ENCODE measurements around the gene SDCCAG8. TPM values are rescaled to one million over a fixed set of nuclear protein-coding genes. Genes with fewer than 3 reads are reported as not detected.
A peak's percentile ranks its signal among the peaks of the same experiment; 100 is the strongest.

SDCCAG8 gene
- polyA plus RNA-seq, 3 donors from 2014 or later = 11.9 to 20.3 (median 14.0) TPM

GRCh38 chr1:243258731-243259130, 2.9 kb downstream of the SDCCAG8 start:
- Mint-ChIP-seq H3K9me3 (no peaks in the 10 kb centered on the region), H3K36me3 (peaks cover 0 to 5% (median 5%) of the 10 kb centered on the region in 3 donors), H3K4me1 (peaks cover 22 to 26% of the 10 kb centered on the region in 2 donors), H3K27me3 (ENCODE audit: low read depth in 3 of 3) (peaks cover 18 to 23% (median 22%) of the 10 kb centered on the region in 3 donors), H3K4me3 (no peak overlapping the region), H3K27ac (no peak overlapping the region)
- no peak for DNase-seq

- DNase-seq = no peak
- H3K4me3 Mint-ChIP-seq = no peak overlapping the region
- H3K27ac Mint-ChIP-seq = no peak overlapping the region
- H3K36me3 Mint-ChIP-seq = peaks cover 0 to 5% (median 5%) of the 10 kb centered on the region in 3 donors
- H3K4me1 Mint-ChIP-seq = peaks cover 13 to 14% of the 10 kb centered on the region in 2 donors
- no peaks in the 10 kb centered on the region for H3K9me3 Mint-ChIP-seq
- H3K27me3 Mint-ChIP-seq (ENCODE audit: low read depth in 3 of 3) = peaks cover 6 to 10% (median 8%) of the 10 kb centered on the region in 3 donors
Observed at GRCh38 chr1:243260221-243260880, 4.5 kb downstream of the SDCCAG8 start.

GRCh38 chr1:243261390-243261789, 5.5 kb downstream of the SDCCAG8 start:
- Mint-ChIP-seq H3K27ac (no peak overlapping the region), H3K4me3 (no peak overlapping the region), H3K36me3 (peaks cover 0 to 5% (median 5%) of the 10 kb centered on the region in 3 donors), H3K27me3 (ENCODE audit: low read depth in 3 of 3) (peaks cover 2 to 3% (median 3%) of the 10 kb centered on the region in 3 donors), H3K4me1 (peaks cover 2 to 3% of the 10 kb centered on the region in 2 donors), H3K9me3 (no peaks in the 10 kb centered on the region)
- no peak for DNase-seq

GRCh38 chr1:243264717-243265116, 8.9 kb downstream of the SDCCAG8 start:
- no peak for DNase-seq
- peaks cover 0 to 11% (median 9%) of the 10 kb centered on the region in 3 donors for H3K36me3 Mint-ChIP-seq
- no peak overlapping the region for H3K4me3 Mint-ChIP-seq
- H3K27me3 Mint-ChIP-seq (ENCODE audit: low read depth in 3 of 3) = peaks cover 0 to 4% (median 3%) of the 10 kb centered on the region in 3 donors
- no peak overlapping the region for H3K27ac Mint-ChIP-seq
- H3K9me3 Mint-ChIP-seq = no peaks in the 10 kb centered on the region
- peaks cover 5 to 9% of the 10 kb centered on the region in 2 donors for H3K4me1 Mint-ChIP-seq

- H3K27me3 Mint-ChIP-seq (ENCODE audit: low read depth in 3 of 3) = peaks cover 0 to 2% (median 0%) of the 10 kb centered on the region in 3 donors
- H3K4me3 Mint-ChIP-seq = no peak overlapping the region
- peaks cover 8 to 20% of the 10 kb centered on the region in 2 donors for H3K4me1 Mint-ChIP-seq
- no peak overlapping the region for H3K27ac Mint-ChIP-seq
- DNase-seq = no peak
- H3K36me3 Mint-ChIP-seq = peaks cover 5 to 12% (median 5%) of the 10 kb centered on the region in 3 donors
- H3K9me3 Mint-ChIP-seq = no peaks in the 10 kb centered on the region
Observed at GRCh38 chr1:243266231-243266630, 10.4 kb downstream of the SDCCAG8 start.

GRCh38 chr1:243267471-243267880, 11.6 kb downstream of the SDCCAG8 start:
- no peak overlapping the region for H3K27ac Mint-ChIP-seq
- peaks cover 4 to 10% (median 8%) of the 10 kb centered on the region in 3 donors for H3K36me3 Mint-ChIP-seq
- DNase-seq = no peak
- H3K4me1 Mint-ChIP-seq = peaks cover 8 to 20% of the 10 kb centered on the region in 2 donors
- no peaks in the 10 kb centered on the region for H3K9me3 Mint-ChIP-seq
- no peak overlapping the region for H3K4me3 Mint-ChIP-seq
- peaks cover 0 to 1% (median 0%) of the 10 kb centered on the region in 3 donors for H3K27me3 Mint-ChIP-seq (ENCODE audit: low read depth in 3 of 3)

- Mint-ChIP-seq H3K36me3 (peaks cover 4 to 10% (median 10%) of the 10 kb centered on the region in 3 donors), H3K4me3 (no peak overlapping the region), H3K4me1 (peaks cover 8 to 20% of the 10 kb centered on the region in 2 donors), H3K9me3 (no peaks in the 10 kb centered on the region), H3K27ac (peak overlapping the region in 1 of 6 donors; percentile 64), H3K27me3 (ENCODE audit: low read depth in 3 of 3) (peaks cover 0 to 1% (median 0%) of the 10 kb centered on the region in 3 donors)
- no peak for DNase-seq
Observed at GRCh38 chr1:243267914-243268653, 12.2 kb downstream of the SDCCAG8 start.

GRCh38 chr1:243268751-243269460, 13.1 kb downstream of the SDCCAG8 start:
- peaks cover 0 to 1% (median 0%) of the 10 kb centered on the region in 3 donors for H3K27me3 Mint-ChIP-seq (ENCODE audit: low read depth in 3 of 3)
- no peak overlapping the region for H3K4me3 Mint-ChIP-seq
- H3K27ac Mint-ChIP-seq = no peak overlapping the region

GRCh38 chr1:243269461-243269801, 13.6 kb downstream of the SDCCAG8 start:
- no peaks in the 10 kb centered on the region for H3K9me3 Mint-ChIP-seq
- peaks cover 0 to 1% (median 0%) of the 10 kb centered on the region in 3 donors for H3K27me3 Mint-ChIP-seq (ENCODE audit: low read depth in 3 of 3)
- no peak overlapping the region for H3K4me3 Mint-ChIP-seq
- no peak overlapping the region for H3K27ac Mint-ChIP-seq
- no peak for DNase-seq
- H3K4me1 Mint-ChIP-seq = peaks cover 10 to 27% of the 10 kb centered on the region in 2 donors
- peaks cover 4 to 18% (median 17%) of the 10 kb centered on the region in 3 donors for H3K36me3 Mint-ChIP-seq

More at GRCh38 chr1:243268751-243269460, 13.1 kb downstream of the SDCCAG8 start:
- no peaks in the 10 kb centered on the region for H3K9me3 Mint-ChIP-seq
- DNase-seq = no peak
- peaks cover 9 to 23% of the 10 kb centered on the region in 2 donors for H3K4me1 Mint-ChIP-seq
- peaks cover 4 to 16% (median 14%) of the 10 kb centered on the region in 3 donors for H3K36me3 Mint-ChIP-seq

- H3K4me1 Mint-ChIP-seq = peaks cover 10 to 27% of the 10 kb centered on the region in 2 donors
- H3K27ac Mint-ChIP-seq = no peak overlapping the region
- no peak for DNase-seq
- H3K27me3 Mint-ChIP-seq (ENCODE audit: low read depth in 3 of 3) = peaks cover 0 to 1% (median 0%) of the 10 kb centered on the region in 3 donors
- H3K36me3 Mint-ChIP-seq = peaks cover 11 to 26% (median 24%) of the 10 kb centered on the region in 3 donors
- H3K9me3 Mint-ChIP-seq = no peaks in the 10 kb centered on the region
- no peak overlapping the region for H3K4me3 Mint-ChIP-seq
Observed at GRCh38 chr1:243270097-243270864, 14.4 kb downstream of the SDCCAG8 start.

- no peak for DNase-seq
- Mint-ChIP-seq H3K36me3 (peaks cover 13 to 38% (median 37%) of the 10 kb centered on the region in 3 donors), H3K27ac (no peak overlapping the region), H3K9me3 (no peaks in the 10 kb centered on the region), H3K4me1 (peaks cover 10 to 27% of the 10 kb centered on the region in 2 donors), H3K4me3 (no peak overlapping the region), H3K27me3 (ENCODE audit: low read depth in 3 of 3) (peaks cover 0 to 1% (median 0%) of the 10 kb centered on the region in 3 donors)
Observed at GRCh38 chr1:243271996-243272395, 16.2 kb downstream of the SDCCAG8 start.

- DNase-seq = no peak
- peaks cover 13 to 41% (median 40%) of the 10 kb centered on the region in 3 donors for H3K36me3 Mint-ChIP-seq
- H3K9me3 Mint-ChIP-seq = no peaks in the 10 kb centered on the region
- H3K4me1 Mint-ChIP-seq = peaks cover 10 to 27% of the 10 kb centered on the region in 2 donors
- H3K27ac Mint-ChIP-seq = no peak overlapping the region
- no peak overlapping the region for H3K4me3 Mint-ChIP-seq
- peaks cover 0 to 1% (median 0%) of the 10 kb centered on the region in 3 donors for H3K27me3 Mint-ChIP-seq (ENCODE audit: low read depth in 3 of 3)
Observed at GRCh38 chr1:243272401-243272800, 16.6 kb downstream of the SDCCAG8 start.

GRCh38 chr1:243273506-243273905, 17.7 kb downstream of the SDCCAG8 start:
- peaks cover 8 to 27% of the 10 kb centered on the region in 2 donors for H3K4me1 Mint-ChIP-seq
- DNase-seq = no peak
- H3K27ac Mint-ChIP-seq = no peak overlapping the region
- H3K36me3 Mint-ChIP-seq = peaks cover 9 to 48% (median 39%) of the 10 kb centered on the region in 3 donors
- no peak overlapping the region for H3K4me3 Mint-ChIP-seq
- H3K9me3 Mint-ChIP-seq = no peaks in the 10 kb centered on the region
- peaks cover 0 to 1% (median 0%) of the 10 kb centered on the region in 3 donors for H3K27me3 Mint-ChIP-seq (ENCODE audit: low read depth in 3 of 3)
